ENCODE data around the gene SHC3.

DNA sequence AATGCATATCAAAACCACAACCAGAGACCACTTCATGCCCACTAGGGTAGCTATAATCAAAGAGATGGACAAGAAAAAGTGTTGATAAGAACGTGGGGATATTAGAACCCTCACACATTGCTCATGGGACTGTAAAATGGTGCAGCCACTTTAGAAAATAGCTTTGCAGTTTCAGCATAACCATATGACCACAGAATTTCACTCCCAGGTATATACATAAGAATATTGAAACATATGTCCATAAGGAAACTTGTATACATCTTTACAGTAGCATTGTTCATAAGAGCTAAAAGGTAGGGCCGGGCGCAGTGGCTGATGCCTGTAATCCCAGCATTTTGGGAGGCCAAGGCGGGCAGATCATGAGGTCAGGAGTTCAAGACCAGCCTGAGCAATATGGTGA, 131.0 kb downstream of the SHC3 start:
- TF ChIP-seq CTCF (IDR thresholded peaks at IDR 0.05) (no peak), ZFX (IDR thresholded peaks at IDR 0.05; ENCODE audit: borderline replicate concordance) (no peak)

Measured in 22Rv1 (cell line).